HG02885 (cell line): ENCODE data around the gene COLQ.
"Not testable (repeated sequence)": the region's sequence is repeated elsewhere in the genome, so short reads cannot be mapped to it uniquely, and the experiment has no call there.

Experiments
- ATAC-seq: cut with Tn5 transposase; IDR thresholded peaks from one replicate; pipeline ENCODE4 v1.9.1; 2021; ENCODE audit warnings: mild to moderate bottlenecking; ENCODE audit not compliant: unreplicated experiment, poor library complexity

The COLQ gene

GRCh38 chr3:15460891-15461531 lies 60.5 kb downstream of the COLQ start:
- no peak for ATAC-seq

DNA sequence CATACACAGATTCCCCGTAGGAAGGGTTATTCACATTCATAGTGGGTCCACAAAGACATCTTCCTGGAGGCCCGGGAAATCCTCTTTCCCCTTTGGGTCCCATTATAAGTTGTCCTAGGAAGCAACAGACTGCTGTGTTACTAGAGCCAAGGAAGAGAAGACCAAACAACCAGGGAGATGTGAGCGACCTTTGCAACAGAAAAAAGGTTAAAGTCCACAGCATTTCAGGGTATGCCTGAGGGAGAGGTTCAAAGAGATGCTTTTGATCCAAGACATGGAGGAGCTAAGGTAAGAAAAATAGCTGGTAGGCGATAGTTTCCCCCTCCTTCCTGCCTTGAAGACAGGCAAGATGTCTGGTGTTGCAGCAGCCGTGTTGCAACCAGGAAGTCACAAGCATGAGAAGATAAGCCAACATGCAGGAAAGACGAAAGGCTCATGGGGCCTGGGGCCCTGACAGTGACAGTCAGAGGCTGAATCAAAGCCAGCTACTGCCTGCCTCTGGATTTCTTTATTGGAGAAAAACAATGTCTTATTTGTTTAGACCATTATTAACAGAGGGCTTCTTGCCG lies 63.2 kb downstream of the COLQ start:
- ATAC-seq = no peak

GRCh38 chr3:15456915-15457314 lies 64.6 kb downstream of the COLQ start:
- not testable (repeated sequence) for ATAC-seq

DNA sequence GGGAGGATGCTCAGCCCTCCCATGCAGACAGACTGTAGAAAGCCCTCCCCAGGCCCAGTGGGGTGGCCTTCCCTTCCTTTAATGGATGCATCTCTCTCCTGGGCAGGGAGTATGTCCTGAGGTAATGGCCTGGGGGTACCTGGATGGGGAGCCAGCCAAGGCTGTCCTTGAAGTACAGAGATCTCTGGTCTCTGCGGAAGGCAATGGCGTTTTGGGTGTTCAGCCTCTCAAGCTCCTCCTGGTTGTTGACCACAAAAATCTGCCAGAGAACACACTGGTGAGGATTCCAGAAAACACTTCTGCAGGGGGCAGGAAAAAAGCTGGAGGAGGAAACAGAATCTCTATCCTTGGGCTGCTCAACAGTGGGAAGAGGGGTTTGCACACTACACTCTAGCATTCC lies 65.2 kb downstream of the COLQ start:
- no peak for ATAC-seq

GRCh38 chr3:15455756-15456155 lies 65.8 kb downstream of the COLQ start:
- ATAC-seq = no peak

DNA sequence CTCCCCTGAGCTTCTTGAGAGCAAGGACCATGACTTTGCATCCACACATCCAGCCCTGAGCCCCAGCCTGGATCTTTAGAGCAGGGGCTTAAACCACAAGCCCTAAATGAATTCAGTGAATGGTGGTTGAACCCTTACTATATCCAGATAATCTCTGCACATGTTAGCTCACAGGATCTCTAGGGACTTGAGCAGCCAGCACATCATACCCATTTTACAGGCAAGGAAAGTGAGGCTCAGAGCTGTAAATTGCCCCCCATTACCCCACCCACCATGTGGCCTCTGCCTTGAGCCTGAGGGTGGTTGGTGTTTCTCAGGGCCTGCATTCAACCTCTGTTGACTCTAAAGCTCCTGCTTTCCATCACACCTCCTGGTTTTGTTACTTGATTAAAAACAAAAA lies 66.5 kb downstream of the COLQ start:
- ATAC-seq = no peak

GRCh38 chr3:15453991-15454625 lies 67.4 kb downstream of the COLQ start:
- no peak for ATAC-seq

DNA sequence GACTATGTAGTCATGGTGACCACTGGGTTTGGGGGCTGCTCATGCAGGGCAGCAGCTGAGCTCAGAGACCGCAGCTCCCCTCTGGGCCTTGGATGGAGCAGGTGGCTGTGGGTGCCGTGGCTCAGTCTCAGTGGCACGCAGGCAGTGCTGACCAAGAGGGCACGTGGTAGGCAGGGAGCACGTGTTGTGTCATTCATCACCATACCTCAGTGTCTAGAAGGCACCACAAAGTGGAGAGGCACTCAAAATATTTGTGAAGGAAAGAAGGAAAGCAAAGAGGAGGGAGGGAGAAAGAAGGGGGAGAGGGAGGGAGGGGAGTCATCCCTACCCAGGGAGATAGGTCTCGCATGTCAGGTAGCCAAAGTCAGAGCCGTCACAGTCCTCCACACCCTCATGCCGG lies 68.0 kb downstream of the COLQ start:
- ATAC-seq = no peak

GRCh38 chr3:15452961-15453360 lies 68.5 kb downstream of the COLQ start:
- no peak for ATAC-seq

DNA sequence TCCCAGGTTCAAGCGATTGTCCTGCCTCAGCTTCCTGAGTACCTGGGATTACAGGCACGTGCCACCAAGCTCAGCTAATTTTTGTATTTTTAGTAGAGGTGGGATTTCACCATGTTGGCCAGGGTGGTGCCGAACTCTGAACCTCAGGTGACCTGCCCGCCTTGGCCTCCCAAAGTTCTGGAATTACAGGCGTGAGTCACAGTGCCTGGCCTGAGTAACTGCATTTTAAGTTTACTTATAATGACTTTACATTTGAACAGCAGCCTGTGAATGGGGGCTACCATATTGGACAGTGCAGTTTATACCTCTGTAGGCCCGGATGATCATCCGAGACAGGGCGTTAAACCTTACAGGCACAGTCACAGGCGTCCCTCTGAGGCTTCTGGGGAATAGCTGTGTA lies 69.3 kb downstream of the COLQ start:
- no peak for ATAC-seq

DNA sequence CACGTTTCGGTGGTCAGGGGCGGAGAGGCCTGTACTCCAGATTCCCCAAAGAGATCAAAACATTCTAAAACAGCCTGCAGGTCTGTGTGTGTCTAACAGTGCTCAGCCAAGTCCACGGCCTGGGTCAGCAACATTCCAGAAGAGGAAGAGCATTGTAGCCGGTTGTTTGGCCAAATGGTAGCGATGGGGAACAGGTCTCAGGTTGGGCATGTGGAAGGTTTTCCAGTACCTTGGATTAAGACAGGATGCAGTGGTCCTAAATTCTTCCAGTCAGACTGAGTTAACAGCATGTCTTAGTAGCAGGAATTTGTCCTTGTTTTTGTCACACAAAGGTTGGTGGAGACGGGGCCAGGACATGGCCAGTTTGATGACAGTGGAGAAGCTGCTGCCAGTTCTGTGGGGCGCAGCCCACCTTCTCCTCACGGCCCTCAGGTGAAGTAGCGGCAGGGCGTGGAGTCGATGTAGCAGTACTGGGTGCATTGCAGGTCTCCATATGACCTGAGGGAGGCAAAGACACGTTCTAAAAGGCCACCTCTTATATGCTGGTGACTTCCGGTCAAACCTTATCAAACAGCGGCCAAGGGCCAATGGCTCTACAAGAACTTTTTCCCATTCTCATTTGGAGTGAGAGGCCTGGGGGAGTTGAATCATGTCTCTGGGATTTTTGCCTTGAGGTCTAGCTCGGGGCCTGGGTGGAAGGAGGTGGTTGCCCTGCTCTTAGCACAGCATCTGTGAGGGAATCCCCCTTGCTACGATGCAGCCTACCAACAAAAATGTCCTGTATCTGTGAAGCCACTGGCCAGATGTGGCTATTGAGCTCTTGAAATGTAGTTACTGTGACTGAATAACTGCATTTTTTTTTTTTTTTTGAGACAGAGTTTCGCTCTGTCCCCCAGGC lies 70.0 kb downstream of the COLQ start:
- ATAC-seq = no peak

DNA sequence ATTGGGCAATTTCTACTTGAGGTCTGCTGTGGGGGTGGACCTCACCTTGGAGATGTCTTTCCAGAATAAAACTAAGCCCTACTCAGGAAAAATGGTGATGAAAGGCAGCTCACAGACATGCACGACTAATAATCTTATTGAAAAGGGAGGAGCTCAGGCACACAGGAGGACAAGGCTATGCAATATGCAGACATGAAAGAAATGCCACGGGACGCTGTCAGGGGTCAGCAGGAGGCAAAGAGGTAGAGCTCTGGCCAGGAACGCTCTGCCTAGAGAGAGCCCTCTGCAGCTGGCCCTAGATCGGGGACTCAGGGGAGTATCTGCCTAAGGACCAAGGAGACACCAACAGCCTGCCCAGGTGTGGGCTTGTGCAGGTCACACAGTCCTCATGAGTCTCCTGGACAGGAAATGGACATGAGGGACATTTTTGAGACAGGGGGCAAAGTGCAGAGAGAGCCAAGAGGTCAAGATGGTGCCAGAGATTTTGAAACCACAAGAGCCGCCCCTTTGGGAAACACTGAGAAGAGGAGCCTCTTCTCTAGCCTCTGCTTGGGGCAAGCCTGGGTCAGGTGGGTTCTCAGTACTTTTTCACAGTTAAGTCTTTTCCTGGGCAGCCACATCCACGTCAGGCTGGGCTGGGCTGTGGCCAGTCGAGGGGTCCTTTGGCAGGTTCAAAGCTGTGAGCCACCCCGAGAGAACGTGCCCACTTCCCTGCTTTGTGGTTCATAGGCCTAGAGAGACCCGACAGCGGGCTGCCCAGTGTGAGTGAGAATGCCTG lies 70.9 kb downstream of the COLQ start:
- ATAC-seq = no peak

DNA sequence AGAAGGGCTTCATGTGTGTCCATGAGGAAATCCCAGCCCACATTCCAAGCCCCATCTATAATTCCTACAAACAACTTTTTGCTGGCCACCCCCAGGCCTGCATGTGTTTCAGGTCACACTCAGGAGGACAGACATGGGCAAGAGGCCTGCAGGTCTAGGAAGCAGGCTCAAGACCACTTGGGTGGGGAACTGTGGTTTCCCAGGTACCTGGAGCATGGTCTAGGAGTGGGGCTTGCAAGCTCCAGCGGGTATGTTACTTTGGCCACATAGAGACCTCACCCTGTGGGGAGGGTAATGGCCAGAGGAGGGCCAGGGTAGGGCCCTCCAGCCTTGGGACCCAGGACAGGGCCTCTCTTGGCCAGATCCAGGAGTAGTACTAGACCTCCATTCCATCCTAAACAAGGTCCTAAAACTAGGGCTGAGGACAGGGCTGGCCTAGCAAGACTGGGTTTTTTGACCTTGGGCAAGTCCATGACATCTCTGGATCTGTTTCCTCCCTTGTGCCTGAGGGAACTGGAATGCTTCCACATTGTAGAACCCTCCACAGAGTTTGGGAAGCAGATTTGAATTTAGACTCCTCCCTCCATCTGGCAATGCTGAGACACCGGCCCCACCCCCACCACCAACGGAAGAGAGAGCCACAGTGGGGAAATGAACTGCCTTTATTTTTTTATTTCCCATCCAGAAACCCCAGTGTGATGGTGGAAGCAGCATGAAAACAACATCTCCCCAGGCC lies 71.8 kb downstream of the COLQ start:
- ATAC-seq = no peak

DNA sequence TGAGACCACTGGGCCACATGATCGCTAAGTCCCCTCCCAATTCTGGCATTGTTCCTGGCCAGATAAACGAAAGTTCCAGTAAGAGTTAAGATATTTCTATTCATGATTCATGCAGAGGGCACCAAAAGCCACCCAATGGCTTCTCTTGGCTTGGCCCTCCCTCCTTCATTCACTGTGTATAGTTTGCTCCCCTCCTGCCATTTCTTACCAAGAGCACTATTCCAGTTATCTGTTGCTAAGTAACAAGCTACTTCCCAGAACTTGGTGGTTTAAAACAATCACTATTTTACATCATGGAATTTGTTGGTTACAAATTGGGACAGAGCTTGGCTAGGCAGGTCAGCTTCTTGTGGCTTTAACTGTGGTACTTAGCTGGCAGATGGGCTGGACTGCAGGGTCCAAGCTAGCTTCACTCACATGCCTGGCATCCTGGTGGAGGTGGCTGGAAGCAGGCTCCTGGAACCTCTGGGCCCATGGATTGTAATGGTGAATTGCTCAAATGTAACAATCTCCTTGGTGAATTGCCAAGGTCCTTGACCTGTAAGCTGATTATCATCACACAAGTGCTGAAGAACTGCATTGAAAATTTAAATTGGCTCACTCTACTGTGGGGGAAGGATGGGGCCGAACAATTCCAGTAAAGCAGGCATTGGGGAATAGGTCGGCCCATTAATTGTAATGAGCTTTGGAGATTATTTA lies 77.5 kb downstream of the COLQ start:
- ATAC-seq = no peak

GRCh38 chr3:15440891-15441290 lies 80.6 kb downstream of the COLQ start:
- no peak for ATAC-seq

- no peak for ATAC-seq
These were observed 82.0 kb downstream of the COLQ start for GRCh38 chr3:15439476-15439875.

DNA sequence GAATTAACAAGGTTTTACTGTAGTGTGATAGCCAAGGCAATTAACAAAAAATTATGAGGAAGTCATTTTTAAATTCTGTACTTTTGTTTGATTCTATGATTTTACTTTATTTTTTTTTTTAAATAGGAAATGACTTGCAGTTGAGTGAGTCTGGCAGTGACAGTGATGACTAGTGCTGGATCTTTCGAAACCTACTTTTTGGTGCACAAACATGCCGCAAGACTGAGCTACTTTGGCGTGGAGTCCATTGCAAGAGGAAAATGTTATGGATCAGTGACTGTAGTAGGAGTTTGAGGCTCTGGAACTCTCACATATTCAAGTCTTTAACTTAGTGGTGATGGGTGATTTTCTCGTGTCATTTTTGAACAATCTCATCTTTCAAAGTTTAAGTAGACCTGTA lies 82.5 kb downstream of the COLQ start:
- no peak for ATAC-seq

DNA sequence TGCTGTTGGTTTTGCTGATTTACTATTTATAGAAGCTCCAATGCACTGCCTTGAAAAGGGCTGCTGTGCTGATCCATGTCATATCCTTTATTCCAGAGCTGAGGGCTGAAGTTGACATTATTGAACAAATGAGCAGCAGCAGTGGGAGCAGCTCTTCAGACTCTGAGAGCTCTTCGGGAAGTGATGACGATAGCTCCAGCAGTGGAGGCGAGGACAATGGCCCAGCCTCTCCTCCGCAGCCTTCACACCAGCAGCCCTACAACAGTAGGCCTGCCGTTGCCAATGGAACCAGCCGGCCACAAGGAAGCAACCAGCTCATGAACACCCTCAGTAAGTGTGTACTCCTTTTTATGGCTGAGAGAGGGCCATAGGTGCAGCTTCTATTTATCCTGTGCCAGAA lies 85.3 kb downstream of the COLQ start:
- ATAC-seq = no peak

DNA sequence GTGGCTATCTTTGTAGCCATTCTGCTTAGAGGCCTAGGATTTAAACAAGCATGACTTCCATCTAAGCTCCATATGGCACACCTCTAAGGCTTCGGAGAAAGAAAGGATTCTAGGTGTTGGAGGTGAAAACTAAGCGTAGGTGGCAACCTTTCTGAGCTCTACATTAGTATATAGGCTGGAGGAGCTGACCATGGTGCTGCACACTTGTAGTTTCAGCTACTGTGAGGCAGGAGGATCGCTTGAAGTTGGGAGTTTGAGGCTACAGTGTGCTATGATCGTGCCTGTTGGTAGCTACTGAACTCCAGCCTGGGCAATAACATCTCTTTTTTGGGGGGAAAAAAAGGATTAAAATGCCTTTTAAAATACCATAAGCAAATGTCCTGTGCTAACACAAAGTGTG lies 86.8 kb downstream of the COLQ start:
- no peak for ATAC-seq
